HG03439 (cell line): ENCODE measurements around the gene FAM168B.

Source experiments
- ATAC-seq: cut with Tn5 transposase; IDR thresholded peaks from one replicate; pipeline ENCODE4 v1.9.1; 2021; ENCODE audit warnings: mild to moderate bottlenecking, moderate library complexity; ENCODE audit not compliant: unreplicated experiment

FAM168B gene

DNA sequence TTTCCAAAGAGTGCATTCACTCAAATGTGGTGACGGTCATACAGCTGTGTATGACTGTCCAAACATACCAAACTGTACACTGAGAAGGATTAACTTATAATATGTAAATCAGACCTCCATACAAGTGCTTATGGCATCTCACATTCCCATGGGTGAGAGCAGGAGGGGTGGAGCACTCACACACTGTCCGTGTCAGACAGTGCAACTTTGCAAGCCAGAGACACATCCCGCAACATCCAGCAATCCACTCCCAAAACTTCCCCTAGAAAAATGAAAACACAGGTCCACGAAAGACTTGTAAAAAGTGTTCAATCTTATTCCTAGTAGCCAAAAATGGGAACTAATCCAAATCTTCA lies 36.4 kb downstream of the FAM168B start:
- no peak for ATAC-seq

DNA sequence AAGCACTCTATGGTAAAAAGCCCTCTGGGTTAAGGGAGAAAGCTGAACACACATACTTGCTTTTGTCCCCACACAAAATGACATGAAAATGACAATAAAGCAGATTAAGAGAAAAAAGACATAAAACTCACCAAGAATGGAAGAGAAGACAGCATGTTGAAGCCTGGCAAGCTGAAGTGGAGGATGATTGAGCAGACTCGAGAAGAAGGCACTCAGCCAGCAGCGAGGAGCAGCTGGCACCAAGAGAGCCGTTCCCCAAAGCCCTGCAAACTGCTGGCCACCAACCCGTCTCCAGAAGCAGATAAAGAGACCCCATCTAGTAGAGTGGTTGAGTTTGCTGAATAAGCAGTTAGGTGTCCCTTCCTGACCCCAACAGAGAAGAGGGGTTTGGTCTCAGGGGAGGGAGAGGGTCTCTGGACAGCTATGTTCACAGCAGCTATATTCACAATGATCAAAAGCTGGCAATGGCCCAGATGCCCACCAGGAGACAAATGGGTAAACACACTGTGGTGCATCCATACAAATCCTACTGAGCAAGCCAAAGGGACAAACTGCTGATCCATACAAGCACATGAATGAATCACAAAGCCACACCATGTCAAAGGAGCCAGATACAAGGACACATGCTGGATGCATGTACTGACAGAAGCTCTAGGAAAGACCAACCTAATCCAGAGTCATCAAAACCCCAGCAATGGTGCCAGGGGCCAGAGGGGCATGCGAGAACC lies 36.9 kb downstream of the FAM168B start:
- ATAC-seq, result no peak

DNA sequence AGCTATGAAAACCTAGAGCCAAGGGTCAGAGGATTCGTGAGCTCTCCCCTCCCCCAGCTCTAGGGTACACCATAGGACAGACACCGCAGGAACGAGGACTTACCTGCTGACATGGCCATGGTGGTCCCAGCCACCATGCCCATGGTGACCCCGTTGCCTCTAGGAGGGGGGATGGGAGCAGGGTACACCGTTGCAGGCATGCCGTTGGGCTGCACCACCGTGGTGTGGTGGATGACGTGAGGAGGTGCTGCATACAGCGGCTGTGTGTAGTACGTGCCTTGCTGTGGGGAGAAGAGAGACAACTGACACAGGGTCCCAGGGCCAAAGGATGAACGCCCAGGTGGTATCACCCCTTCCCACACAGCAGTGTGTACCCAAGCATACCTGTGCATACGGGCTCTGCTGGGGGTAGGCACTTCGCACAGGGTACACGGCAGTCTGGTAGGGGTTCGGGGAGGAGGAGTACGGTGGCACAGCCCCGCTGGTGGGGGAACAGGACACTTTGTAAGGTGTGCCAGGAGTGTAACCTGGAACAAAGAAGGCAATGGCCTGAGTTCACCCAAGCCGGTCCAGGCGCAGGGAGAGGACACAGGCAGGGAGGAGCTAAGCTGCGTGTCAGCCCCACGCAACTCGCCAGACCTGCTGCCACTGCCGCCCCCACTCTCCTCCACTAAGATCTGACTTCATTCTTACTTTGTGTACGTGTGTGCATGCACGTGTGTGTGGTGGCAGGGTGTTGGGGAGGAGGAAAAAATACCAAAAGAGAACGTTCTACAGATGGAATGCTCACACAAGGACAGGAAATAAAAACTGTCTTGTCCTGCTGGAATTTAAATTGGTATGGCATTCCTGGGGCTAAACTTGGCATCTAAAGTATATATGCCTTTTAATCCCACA lies 37.8 kb downstream of the FAM168B start:
- no peak for ATAC-seq

DNA sequence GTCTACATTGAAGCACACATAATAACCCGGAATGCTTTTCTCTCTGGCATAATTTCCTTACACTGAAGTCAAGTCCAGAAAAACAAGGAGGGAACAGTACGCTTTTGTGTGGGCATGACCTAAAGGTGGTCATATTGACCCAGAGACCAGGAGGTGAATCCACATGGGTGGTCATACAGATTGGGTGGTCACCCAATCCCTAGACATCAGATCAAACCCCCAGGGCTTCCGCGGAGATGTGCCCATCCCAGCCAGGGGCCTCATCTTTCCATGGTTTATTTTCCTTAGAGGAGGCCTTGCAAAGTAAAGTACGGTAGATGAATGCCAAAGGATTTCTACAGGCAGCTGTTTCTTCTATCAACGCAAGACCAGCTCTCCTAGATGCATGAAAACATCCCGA lies 38.8 kb downstream of the FAM168B start:
- ATAC-seq, result no peak

DNA sequence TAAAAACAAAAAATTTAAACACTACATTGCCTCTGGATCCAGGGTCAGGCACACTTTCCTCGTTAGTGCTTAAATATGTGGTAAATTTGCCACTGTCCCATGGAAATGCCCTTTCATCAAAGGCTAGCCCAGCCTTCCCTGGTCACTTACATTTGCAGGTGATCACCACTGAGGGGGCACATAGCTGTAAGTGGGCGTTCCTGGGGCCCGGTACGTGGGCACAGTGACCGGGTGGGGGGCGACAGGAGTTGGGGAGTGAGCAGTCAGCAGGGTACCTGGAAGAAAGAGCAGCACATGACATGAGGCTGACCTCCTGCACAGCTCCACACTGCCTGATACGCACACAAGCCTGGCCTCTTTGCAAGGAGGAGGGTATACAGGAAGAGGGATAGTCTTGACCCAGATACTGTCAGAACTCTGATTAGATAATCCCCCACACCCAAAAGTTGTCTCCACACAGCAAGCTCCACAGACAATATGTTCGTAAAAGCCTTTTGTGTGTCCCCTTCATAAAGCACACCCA lies 40.5 kb downstream of the FAM168B start:
- ATAC-seq, result no peak

DNA sequence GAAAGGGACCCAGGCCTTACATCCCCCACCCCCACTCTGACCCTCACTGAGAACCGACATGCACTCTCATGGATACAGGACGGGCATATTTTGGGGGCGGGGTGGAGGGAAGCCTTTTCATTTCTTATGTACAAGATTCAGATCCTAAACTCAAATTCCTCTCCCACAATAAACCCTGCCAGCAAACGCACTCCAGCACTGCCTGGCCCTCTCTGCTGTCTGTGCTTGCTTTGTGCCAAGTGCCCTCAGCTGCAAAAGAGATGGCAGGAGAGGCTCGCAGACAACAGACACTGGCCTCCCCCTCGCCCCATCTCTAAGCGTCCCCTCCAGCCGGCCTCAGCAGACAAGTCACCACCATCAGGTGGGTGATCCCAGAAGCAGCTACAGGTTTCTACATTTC lies 42.4 kb downstream of the FAM168B start:
- ATAC-seq, result no peak

DNA sequence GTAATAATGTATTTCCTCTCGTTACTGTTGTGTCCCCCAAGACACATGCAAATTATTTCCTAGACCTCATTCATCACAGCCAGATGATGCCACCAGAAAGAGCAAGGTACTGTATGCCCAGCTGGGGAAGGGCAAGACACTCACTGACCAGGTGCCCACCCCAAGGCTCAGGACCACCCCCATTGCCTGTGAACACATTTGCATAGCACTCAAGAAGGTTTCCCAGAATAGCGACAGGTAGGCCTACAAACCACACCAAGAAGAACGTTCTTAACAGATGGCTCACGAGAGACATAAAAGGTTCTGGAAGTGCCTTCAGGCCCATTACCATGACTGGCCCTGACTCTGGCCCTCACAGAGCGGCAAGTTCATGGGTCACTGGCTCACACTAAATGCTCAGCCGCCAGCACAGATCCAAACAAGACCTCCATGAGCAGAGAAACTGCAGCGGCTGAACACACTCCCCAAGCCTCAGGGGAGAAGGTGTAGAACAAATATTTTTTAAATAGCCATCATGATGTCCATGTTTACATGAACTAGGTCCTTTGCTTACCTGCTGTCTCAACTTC lies 44.0 kb downstream of the FAM168B start:
- no peak for ATAC-seq

DNA sequence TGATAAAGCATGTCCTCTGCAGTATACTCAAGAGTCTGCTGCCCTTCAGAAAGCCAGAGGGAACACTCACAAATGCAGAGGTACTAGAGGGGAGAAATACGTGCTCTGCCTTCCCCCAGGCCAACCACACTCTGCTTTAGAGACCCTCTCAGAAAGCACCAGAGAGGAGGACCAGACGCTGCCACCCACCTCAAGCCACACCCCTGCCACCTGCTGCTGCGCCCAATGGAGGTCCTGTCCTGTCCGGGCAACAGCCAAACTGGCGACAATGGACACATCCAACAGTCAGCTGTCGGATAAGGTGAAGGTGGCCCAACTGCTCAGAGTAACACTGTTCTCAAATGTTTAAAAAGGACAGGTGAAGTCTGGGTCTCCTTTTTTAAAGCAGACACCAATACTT lies 44.6 kb downstream of the FAM168B start:
- no peak for ATAC-seq

DNA sequence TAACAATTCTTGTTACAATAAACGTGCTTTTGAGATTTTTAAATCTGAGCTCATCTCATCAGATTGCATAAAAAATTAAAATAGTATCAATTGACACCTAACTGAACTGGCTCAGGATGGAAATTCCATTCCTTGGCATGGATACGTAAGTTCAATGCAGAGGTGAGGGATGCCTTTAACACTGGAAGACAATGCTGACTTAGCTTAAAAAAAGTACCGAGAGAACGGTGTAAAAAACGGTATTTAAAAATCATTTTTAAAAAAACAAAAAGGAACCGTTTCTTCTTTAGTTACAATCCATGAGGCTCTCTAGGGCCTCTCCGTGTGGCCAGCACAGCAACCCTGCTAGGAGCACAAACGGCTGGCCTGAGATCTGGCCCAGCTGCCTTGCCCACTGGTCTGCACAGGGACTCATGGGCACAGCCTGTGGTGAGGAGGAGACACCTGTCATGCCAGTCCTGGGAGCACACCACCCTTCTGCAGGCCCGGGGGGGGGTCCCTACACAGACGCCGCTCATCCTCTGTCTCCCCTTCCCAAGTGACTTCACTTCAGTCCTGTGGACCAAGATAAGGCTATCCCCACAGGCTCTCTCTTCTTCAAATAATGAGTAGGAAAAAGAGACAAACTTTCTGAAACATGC lies 45.2 kb downstream of the FAM168B start:
- no peak for ATAC-seq

DNA sequence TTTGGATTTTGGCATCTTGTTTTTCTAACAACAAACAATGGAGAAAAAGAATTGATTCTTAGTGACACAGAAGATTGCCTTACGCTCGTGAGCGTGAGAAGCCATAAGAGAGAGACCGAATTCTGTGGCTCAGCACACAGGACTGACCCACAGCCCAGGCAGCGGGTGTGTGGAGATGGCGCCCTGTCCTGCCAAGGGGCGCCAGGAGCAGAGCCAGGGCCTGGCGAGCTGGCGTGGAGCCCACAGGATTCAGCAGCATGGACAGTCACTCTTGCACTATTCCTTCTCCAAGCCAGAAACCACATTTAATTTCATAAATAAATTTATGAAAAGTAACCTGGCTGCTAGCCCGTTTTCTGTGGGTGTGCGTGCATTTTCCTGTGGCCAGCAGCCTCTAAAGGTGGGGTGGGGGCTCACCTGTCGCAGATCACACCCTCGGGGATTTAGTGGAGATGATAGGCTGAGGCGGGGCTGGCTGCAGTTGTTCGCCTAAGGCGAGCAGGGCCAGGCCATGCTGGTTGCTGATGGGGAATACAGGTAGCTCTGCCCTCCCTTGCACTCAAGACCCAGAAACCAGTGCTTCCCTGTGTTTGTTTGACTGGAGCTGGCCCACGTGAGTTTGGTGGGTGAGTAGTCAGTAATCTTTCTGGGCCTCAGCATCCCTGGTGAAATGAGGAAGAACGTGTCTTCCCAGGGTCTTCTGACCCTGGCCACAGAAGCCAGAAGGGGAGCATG lies 46.2 kb downstream of the FAM168B start:
- no peak for ATAC-seq

DNA sequence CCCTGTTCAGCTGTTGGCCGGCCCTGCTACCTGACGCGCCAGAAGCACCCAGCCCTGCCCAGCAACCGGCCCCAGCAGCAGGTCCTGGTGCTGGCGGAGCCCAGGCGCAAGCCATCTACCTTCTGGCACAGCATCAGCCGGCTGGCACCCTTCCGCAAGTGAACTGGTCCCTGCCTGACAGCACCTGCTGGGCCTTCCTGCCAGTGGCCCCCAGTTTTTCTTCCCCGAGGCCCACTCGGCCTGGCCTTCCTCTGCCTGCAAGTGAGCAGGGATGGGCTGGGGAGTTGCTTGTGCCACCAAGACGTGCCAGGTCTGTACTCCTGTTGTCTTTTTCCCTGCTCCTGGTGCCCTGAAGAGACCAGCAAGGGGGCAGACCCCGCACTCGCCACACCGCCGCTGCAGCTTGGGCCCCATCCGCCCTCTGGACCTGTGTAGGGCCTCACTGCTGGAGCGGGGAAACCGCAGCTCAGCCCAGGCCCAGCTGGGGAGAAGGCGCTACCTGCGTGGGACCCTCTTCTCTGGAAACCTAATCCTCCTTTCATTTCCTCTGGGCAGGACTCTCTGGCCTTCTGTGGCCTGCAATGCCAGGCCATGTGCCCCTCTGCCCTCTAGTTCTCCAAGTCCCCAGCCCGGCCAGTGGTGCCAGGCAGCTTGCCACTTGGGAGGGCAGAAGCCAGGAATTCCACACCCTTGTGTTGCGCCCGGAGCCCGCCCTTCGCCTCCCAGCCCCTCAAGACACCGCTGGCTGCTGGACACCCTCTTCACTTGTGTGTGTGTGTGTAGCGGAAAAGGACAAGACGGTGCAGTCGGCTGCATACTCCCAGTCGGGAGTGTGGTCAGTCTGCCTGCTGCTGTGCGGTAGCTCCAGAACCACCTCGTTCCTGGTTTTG lies 47.0 kb downstream of the FAM168B start:
- ATAC-seq, result no peak

DNA sequence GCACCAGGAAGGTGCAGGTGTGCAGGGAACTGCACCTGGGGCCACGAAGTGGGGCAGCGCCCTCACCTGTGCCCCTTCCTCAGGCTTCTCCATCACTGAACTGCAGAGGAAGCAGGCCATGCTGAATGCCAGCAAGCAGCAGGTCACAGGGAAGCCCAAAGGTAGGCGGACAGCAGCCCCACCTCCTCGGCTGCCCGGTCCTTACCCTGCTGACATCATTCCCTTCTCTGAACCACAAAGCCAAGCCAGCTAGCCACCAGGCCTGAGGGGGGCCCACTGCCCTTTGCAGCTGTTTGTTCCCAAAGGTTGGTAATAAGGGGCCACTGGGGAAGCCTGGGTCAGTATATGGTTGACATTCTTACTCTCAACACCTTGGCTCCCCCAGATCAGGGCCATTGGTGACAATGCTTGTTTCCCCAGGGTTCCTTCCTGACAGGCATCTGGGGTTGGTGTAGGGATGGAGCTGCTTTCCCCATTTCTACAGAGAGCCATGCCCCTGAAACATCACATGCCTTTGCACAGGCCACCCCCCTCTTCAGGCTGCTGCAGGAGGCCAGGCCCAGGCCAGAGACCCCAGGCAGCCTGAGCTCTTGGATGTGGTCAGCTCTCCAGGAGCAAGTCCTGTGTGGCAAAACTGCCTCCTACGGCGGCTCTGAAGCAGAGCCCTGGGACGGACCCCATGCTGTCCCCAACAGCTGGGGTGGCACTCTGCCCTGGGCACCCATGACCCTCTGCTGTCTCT lies 47.8 kb downstream of the FAM168B start:
- ATAC-seq, result no peak

DNA sequence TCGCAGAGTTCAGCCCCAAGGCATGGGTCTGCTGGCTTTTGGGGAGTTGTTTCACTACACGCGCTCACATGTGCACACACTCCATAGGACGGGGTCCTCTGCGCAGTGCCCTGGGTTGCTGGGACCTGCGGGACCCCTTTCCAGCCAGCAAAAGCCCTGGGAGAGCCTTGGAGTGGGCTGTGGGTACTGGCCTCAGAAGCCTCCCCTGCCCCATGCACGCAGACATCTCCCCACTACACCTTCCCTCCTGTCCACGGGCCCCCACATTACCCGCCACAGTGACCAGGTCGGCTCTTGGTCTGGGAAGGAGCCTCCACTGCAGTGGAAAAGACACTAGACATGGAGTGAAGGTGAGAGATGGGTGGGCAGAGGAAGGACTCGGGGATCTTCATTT lies 48.5 kb downstream of the FAM168B start:
- no peak for ATAC-seq

DNA sequence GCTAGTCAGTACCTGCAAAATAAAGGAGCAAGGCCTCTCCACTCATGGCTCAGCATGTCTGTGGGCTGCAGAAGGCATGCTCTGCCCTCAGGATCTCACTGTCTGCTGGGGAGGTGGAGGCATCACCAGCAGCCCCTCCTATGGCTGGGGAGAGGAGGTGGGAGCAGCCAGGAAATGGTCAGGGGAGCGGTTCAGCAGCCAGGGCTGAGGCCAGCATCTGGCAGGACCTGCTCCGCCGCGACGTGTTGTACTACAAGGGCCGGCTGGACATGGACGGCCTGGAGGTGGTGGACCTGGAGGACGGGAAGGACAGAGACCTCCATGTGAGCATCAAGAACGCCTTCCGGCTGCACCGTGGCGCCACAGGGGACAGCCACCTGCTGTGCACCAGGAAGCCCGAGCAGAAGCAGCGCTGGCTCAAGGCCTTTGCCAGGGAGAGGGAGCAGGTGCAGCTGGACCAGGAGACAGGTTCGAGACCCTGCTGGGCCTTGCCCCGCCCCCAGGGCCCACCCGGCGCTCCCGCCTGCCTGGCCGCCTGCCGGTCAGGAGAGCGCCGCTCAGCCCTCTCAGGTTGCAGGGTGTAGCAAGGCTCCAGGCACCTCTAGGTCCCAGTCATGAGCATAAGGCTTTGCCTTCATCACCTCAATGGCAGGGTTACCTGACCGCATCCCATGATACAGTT lies 49.0 kb downstream of the FAM168B start:
- ATAC-seq, result no peak

DNA sequence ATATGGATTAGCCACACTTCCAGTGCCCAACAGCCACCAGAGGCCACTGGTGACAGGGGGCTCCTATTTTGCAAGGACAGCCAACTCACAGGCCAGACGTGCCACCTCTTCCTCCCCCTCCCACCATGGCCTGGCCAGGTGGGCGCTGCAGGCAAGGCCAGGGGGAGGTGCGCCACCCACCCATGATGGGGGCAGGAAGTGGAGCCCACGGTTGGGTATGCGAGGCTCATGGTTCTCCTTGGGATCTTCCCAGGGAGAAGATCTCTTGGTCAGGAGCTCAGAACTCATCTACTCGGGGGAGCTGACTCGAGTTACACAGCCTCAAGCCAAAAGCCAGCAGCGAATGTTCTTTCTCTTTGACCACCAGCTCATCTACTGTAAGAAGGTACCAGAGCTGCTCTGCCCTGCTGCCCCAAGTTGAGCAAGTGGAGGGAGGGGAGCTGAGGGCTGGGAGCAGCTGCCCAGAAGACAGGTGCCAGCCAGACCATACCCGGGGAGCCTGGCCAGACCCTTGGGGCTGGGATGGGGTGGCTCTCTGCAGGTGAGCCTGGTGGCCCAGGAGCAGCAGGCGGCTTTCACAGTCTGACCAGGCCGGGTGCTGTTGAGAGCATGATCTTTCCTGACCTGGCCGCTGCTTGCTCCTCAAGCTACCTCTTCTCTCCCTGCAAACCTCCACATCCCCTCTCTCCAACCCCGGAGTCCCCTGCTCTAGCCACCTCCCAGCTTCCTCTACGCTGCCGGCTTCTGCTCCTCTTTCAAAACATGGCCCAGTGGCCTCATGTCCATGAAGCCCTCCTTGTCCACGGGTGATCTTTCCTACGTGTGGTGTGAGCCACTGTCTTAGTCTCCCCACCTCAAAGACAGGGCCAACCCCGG lies 49.8 kb downstream of the FAM168B start:
- no peak for ATAC-seq

DNA sequence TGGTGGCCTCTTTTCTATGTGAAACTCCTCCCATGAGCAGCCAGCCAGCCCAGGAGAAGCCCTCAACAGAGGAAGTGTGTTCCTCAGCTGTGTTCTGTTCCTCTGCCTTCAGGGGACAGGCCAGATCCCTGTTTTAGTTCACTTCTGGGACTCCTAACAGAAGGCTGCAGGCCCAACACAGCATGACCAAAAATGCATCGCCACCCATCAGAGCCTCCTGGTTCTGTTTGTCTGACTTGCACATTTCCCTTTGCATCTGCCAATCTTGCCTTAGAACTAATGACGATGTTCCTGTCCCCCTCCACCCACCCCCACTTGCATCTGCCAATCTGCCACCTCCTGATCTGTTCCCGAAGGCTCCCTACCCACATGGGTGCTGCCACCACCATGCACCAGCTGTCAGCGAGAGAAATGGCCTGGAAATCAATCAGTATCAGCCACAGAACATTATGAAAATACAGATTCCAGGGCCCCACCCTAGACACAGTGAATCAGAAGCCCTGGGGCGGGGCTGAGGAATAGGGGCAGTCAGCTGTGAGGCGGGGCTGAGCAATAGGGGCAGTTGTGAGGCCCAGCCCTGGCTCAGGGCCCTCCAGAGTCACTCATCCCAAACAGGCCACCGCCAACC lies 51.0 kb downstream of the FAM168B start:
- ATAC-seq, result no peak
